ENCODE data around the gene HOXD10. TPM values are rescaled to one million over a fixed set of nuclear protein-coding genes. Genes with fewer than 3 reads are reported as not detected.

The HOXD10 gene
- total RNA-seq, 2 experiments from 2014 or later: not detected

DNA sequence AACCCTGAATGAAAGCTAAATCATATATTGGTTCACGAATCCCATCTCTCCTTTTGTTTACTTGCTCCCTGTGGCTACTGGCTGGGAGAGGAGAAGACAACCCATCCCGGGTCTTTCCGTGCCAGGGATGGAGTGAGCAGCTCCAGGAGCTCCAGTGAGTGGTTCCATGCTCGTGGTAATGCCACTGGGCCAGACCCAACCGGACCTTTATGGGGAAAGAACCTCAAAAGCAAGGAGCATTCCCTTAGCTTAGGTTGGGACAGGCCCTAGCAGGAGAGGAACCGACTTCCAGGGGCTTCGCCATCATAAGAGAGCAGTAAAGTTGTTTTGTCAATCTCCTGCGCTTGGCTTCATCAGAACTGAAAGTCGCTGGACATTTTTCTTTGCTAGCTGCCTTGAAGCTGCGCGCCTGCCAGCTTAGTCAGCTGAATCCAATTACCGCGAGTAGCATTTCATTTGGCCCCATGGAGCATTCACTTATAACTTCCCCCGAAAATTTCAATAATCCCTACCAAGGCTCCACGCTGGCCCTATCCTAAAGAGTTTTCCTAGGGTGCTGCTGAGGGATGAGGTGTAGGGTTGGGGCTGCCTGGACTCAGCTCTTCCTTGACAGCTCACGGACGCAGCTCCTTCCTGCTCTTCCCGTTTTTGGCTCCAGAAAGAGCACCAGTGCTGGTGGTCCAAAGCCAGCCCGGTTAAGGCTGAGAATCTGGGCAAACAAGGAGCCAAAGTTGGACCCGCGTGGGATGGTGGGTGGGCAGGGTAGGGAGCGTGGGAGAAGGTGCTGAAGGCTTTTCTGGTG is 45.4 kb downstream of the HOXD10 start:
- Mint-ChIP-seq H3K4me3 (no peak overlapping the region), H3K9me3 (no peaks in the 10 kb centered on the region), H3K27me3 (peaks cover 95% of the 10 kb centered on the region), H3K4me1 (ENCODE audit: low read depth) (peaks cover 28% of the 10 kb centered on the region), H3K27ac (no peak overlapping the region), H3K36me3 (ENCODE audit: low read depth) (peaks cover 5% of the 10 kb centered on the region)
- Histone ChIP-seq H3K4me1 (ENCODE audit: insufficient read depth, low read length) (peaks cover 35% of the 10 kb centered on the region), H3K27me3 (ENCODE audit: control insufficient read depth in 1 of 2, insufficient read depth in 2 of 2, low read length in 2 of 2) (peaks cover 85 to 99% of the 10 kb centered on the region in 2 experiments), H3K9me3 (ENCODE audit: control insufficient read depth in 1 of 2, insufficient read depth in 1 of 2, low read length in 2 of 2) (peaks cover 0 to 72% of the 10 kb centered on the region in 2 experiments), H3K4me3 (ENCODE audit: low read length) (no peak overlapping the region), H3K36me3 (ENCODE audit: insufficient read depth, low read length) (no peaks in the 10 kb centered on the region), H3K27ac (ENCODE audit: low read depth in 1 of 2, low read length in 2 of 2) (no peak overlapping the region)
- DNase-seq: no peak
- intact Hi-C loops (cut with DNase I, micrococcal nuclease): no loop called here
- POLR2A ChIA-PET: no interaction called here
- no peak for TF ChIP-seq CTCF (IDR thresholded peaks at IDR 0.05)
- no peak for ATAC-seq (ENCODE audit: poor library complexity)
- CTCF ChIA-PET: no interaction called here

GRCh38 chr2:176162911-176163671 is 46.5 kb downstream of the HOXD10 start:
- ATAC-seq (ENCODE audit: poor library complexity) (no peak), DNase-seq (no peak)
- Mint-ChIP-seq H3K36me3 (ENCODE audit: low read depth) (peaks cover 5% of the 10 kb centered on the region), H3K4me1 (ENCODE audit: low read depth) (peaks cover 21% of the 10 kb centered on the region), H3K4me3 (no peak overlapping the region), H3K27me3 (peaks cover 96% of the 10 kb centered on the region), H3K9me3 (no peaks in the 10 kb centered on the region), H3K27ac (no peak overlapping the region)
- POLR2A ChIA-PET: no interaction called here
- Histone ChIP-seq H3K27ac (ENCODE audit: low read depth in 1 of 2, low read length in 2 of 2) (no peak overlapping the region), H3K36me3 (ENCODE audit: insufficient read depth, low read length) (no peaks in the 10 kb centered on the region), H3K27me3 (ENCODE audit: control insufficient read depth in 1 of 2, insufficient read depth in 2 of 2, low read length in 2 of 2) (peaks cover 82 to 99% of the 10 kb centered on the region in 2 experiments), H3K9me3 (ENCODE audit: control insufficient read depth in 1 of 2, insufficient read depth in 1 of 2, low read length in 2 of 2) (peaks cover 0 to 62% of the 10 kb centered on the region in 2 experiments), H3K4me1 (ENCODE audit: insufficient read depth, low read length) (peaks cover 29% of the 10 kb centered on the region), H3K4me3 (ENCODE audit: low read length) (no peak overlapping the region)
- CTCF ChIA-PET: no interaction called here
- no peak for TF ChIP-seq CTCF (IDR thresholded peaks at IDR 0.05)
- intact Hi-C loops (cut with DNase I, micrococcal nuclease): no loop called here

GRCh38 chr2:176163672-176164056 is 47.1 kb downstream of the HOXD10 start:
- no peak overlapping the region for H3K27ac Mint-ChIP-seq
- Histone ChIP-seq H3K9me3 (ENCODE audit: control insufficient read depth in 1 of 2, insufficient read depth in 1 of 2, low read length in 2 of 2) (peaks cover 0 to 58% of the 10 kb centered on the region in 2 experiments), H3K4me3 (ENCODE audit: low read length) (no peak overlapping the region), H3K4me1 (ENCODE audit: insufficient read depth, low read length) (peaks cover 26% of the 10 kb centered on the region), H3K27ac (ENCODE audit: low read depth in 1 of 2, low read length in 2 of 2) (no peak overlapping the region), H3K27me3 (ENCODE audit: control insufficient read depth in 1 of 2, insufficient read depth in 2 of 2, low read length in 2 of 2) (peaks cover 82 to 97% of the 10 kb centered on the region in 2 experiments), H3K36me3 (ENCODE audit: insufficient read depth, low read length) (no peaks in the 10 kb centered on the region)
- no peak for TF ChIP-seq CTCF (IDR thresholded peaks at IDR 0.05)
- H3K27me3 Mint-ChIP-seq: peaks cover 96% of the 10 kb centered on the region
- H3K9me3 Mint-ChIP-seq: no peaks in the 10 kb centered on the region
- ChIA-PET CTCF (no interaction called here), POLR2A (no interaction called here)
- intact Hi-C loops (cut with DNase I, micrococcal nuclease): no loop called here
- H3K4me3 Mint-ChIP-seq: no peak overlapping the region
- peaks cover 5% of the 10 kb centered on the region for H3K36me3 Mint-ChIP-seq (ENCODE audit: low read depth)
- H3K4me1 Mint-ChIP-seq (ENCODE audit: low read depth): peaks cover 17% of the 10 kb centered on the region
- no peak for DNase-seq
- ATAC-seq (ENCODE audit: poor library complexity): no peak
